Activated gamma-delta T cell treated with anti-CD3 and anti-CD28 coated beads, Interleukin-2, amount 50 U/mL, for 16 hours (primary cell): ENCODE measurements around the gene CARD9.

ENCODE experiments used
- DNase-seq: peaks from one replicate; pipeline ENCODE4 v3.0.0-alpha.2; 2020; ENCODE audit warnings: low read depth

Gene CARD9

DNA sequence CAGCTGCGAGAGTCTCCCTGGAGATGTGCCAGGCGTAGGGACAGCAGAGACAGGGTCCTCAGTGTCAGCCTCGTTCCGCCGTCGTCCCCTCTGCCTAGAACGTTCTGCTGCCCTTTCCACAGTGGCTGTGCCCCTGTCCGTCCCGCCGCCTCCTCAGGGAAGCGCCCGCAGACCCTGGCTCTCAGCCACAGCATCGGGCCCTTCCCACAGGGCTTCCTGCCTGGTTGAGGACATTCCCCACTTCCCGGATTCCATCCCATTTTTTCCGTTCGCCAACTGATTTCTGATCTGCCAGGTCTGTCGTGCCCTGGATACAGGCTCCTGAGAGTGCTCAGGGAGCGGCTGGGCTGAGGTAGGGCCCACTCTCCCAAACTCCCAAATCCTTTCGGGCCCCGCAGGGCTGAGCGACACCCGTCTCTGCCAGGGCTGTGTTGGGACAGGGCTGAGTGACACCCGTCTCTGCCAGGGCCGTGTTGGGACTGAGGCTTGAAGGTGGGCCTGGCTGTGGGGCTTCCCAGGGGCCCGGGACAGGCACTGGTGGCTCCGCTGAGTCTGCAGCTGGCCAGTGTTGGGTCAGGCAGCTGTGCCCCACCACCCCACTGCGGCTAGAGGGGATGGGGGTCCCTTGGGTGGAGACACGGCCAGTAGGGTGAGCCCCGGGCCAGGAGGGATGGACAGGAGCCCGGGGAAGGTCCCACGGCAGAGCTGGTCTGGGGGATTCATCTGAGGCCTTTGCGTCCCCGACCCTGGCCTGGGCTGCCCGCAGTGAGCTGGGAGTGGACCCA lies 25.8 kb downstream of the CARD9 start:
- no peak for DNase-seq

DNA sequence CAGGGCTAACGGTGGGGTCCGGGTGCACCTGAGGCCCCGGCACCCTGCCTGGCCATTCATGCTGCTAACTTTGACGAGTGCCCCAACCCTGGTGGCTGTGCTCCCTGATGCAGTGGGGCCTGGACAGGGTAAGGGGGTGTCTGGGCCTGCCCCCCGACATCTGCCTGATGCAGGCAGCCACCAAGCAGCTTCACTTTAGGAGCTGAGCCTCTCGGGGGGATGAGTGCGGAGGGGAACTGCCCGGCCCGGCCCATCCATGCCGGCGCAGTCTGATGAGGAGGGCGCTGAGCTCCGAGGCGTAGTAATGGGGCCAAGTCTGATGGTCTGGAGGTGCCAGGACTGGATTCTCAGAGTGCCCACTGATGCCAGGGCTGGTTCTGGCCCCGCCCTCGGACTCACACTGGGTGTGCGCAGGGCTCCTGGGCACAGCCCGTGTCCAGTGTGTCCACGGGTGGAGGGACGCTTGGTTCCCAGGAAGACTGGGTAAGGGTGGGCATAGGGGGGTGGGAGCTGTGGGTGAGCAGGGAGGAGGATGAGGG lies 26.5 kb downstream of the CARD9 start:
- no peak for DNase-seq

- no peak for DNase-seq
These were observed 27.4 kb downstream of the CARD9 start for GRCh38 chr9:136346157-136346481.

- no peak for DNase-seq
These were observed 27.9 kb downstream of the CARD9 start for GRCh38 chr9:136345281-136346156.

DNA sequence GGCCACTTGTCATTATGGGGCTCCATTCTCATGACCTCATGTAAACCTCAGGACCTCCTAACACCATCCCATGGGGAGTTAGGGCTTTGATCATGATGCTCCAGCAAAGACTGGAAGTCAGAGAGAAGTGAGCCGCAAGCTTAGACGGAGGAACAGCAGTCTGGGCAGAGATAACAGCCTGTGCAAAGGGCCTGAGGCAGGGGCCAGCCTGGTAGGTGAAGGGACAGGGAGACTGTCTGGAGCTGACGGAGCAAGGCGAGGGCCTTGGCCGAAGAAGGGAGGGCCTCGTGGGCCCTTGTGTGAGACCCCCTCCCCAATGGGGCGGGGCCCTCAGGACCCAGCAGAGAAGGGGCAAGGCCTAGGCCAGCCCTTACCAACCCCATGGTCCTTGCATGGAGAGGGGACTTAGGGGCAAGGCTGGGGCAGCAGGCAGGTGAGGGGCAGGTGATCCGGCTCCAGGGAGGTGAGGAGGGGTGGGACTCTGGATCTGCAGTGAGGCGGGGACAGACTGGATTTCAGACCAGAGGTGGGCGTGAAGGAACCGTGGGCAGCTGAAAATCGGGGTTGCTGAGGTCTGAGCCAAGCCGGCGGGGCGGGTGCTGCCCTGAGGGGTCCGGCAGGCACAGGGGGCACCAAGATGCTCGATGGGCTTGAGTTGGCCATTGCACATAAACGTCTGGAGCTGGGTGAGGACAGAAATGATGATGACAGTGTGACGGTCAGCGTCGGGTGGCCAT lies 28.8 kb downstream of the CARD9 start:
- DNase-seq, result no peak

- no peak for DNase-seq
These were observed 29.6 kb downstream of the CARD9 start for GRCh38 chr9:136343884-136344269.

DNA sequence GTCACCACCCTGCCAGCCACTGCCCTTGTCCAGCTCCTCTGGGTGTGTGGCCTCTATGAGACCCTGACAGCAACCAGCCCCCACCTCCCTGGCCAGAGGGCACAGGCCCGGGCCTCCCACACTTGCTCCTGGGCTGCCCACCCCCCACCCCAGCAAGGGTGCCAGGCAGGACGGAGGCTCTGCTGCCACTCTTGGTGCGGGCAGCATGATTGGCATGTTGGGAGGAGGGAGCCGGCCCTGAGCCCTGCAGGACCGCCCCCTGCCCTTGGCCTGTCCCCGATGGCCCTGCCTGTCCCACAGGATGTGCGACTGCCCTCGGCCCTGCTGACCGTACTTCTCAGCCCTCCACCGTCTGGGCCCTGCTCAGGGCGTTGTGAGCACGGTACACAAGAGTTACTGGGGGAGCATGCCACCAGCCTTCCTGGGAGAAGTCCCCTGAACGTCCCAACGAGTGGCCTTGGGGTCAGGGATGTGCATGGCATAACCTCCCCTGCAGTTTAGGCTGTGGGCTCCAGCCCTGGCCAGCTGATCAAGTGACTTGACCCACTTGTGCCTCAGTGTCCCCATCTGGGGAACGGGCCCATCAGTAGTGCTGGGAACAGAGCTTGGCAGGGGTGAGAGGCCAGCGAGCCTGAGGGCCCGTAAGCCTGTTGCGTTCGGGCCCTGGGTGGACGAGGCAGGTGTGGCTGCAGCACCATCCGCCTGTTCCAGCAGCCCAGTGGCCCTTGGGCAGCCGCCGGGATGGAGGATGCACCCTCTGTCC lies 30.2 kb downstream of the CARD9 start:
- DNase-seq, result no peak

- peak; percentile 35 for DNase-seq
These were observed 31.0 kb downstream of the CARD9 start for GRCh38 chr9:136342181-136343120.

- no peak for DNase-seq
These were observed 31.7 kb downstream of the CARD9 start for GRCh38 chr9:136341769-136342168.

DNA sequence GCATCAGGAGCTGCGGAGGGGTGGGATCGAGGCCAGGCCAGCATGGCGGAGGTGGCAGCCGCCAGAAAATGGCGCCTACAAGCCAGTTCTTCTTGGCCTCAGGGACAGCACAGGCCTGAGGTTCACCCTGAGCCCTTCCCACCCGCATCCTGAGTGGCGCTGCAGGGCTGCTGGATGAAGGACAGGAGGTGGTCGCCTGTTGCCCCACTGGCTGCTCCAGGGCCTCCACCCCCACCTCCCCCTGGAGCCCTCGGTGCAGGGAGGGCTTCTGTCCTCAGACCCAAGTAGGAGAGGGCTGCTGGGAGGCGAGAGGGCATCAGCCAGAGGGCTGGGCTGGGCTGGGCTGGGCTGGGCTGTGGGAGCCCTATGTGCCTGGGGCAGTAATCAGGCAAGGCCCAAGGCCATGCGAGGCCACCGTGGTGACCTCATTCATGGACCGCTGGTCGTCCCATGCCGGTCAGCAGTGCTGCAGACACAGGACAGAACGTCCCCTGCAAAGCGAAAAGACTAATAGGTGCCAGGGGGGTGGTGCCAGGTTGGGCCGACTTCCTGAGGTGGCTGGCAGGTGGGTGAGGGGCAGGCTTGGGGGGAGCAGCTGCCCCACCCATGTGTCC lies 32.3 kb downstream of the CARD9 start:
- no peak for DNase-seq

GRCh38 chr9:136340356-136341041 lies 33.0 kb downstream of the CARD9 start:
- DNase-seq, result no peak

DNA sequence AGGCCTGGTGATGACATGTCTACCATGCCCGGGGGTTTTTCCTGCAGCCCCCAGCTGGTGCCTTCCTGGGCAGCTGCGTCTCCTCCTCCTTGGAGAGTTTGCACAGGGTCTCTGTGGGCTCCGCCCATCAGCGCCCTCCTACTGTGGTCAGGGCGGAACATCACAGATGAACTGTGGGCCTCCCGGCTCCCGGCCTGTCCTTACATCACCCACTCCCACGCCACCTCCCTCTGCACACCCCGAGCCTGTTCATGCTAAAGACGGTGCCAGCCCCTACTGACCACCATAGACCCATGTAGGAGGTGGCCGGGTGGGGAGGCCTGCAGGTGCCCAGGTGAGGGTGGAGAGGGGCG lies 33.5 kb downstream of the CARD9 start:
- no peak for DNase-seq

DNA sequence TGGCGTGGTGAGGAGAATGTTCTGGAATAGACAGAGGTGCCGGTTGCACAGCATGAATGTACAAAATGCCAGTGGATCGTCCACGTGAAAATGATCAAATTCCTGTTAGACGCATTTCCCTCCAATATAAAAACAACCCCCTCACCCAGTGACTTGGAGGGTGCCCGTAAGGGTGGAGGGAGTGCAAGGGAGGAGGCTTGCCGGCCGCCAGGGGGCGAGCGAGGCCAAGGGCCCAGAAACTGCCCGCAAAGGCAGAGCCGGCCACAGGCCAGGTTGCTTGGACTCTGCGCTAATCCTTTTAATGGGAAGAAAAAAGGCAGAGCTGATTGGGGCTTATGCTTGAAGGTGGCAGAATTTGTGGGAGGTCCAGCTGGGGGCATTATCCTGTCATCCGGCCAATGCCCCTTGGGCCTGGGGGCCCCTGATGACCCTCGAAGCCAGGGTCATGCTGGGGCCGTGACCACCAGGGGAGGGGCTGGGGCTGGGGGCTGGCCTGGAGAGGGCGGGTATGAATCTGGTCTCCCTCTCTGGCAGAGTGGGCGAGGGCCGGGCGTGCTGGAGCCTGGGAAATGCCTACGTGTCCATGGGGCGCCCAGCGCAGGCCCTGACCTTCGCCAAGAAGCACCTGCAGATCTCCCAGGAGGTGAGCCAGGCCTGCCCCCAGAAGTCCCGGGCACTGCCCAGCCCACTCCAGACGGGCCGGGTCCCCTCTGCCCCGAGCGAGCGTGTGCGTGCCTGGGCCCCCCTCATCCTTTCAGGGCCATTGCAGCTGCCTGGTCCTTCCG lies 34.1 kb downstream of the CARD9 start:
- DNase-seq, result no peak

DNA sequence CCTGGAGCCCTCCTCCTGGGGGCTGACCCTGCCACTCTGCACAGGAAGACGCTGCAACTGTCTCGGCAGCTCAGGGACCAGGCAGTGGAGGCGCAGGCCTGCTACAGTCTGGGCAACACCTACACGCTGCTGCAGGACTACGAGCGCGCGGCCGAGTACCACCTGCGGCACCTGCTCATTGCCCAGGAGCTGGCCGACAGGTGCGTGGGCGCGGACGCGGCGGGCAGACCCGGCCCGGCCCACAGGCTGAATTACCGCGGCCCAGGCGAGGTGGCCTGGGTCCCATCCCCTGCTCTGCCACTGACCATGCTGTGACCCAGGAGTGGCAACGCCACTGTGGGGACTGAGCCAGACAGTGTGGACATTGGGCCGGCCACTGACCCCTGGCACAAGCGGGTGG lies 35.0 kb downstream of the CARD9 start:
- DNase-seq, result no peak

GRCh38 chr9:136337416-136338395 lies 35.8 kb downstream of the CARD9 start:
- no peak for DNase-seq

GRCh38 chr9:136336881-136337280 lies 36.6 kb downstream of the CARD9 start:
- DNase-seq, result no peak

GRCh38 chr9:136336156-136336870 lies 37.2 kb downstream of the CARD9 start:
- DNase-seq, result no peak
